ENCODE measurements around the gene POLR3K. TPM values are rescaled to one million over a fixed set of nuclear protein-coding genes. Genes with fewer than 3 reads are reported as not detected.

The POLR3K gene
- total RNA-seq, 1 experiment from 2014 or later = 22.7 TPM

DNA sequence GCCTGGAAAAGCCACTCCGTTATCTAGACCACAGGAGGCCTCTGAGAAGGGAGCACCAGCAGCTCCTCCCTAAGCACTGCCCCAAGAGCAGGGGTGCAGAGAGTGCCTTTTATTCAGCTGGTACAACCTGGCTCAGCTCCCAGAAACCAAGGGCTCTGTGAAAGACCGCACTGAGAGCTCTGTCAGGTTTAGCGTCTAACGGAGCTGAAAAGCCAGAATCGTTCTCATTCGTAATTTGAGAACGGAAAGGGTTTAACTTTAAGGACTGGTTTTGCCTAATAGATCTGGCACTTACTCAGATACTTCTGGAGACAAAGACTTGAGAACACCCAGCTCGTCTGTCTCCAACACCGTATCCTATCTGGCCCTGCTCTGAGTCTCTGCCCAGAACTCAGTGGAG lies 38.1 kb upstream of the POLR3K start:
- ChIA-PET POLR2A (no interaction called here), CTCF (no interaction called here), RAD21 (ENCODE audit: low non-redundant PET in 1 of 2, low total read pairs in 2 of 2, uncharacterized antibody in 2 of 2, unreplicated experiment in 2 of 2) (no interaction called here)
- BruUV-seq (replicated peaks) = no TSS peak
- Histone ChIP-seq H3K4me1 (ENCODE audit: control insufficient read depth in 1 of 2, insufficient read depth in 2 of 2, low read length in 2 of 2) (no peaks in the 10 kb centered on the region), H3K36me3 (ENCODE audit: control insufficient read depth in 1 of 2, insufficient read depth in 2 of 2, low read length in 2 of 2) (no peaks in the 10 kb centered on the region), H3K27me3 (ENCODE audit: insufficient read depth, low read length) (no peaks in the 10 kb centered on the region), H2AFZ (ENCODE audit: low read depth, low read length, poor library complexity, severe bottlenecking) (no peak overlapping the region), H3K27ac (ENCODE audit: low read depth, low read length) (no peak overlapping the region), H3K9me2 (ENCODE audit: insufficient read depth) (no peaks in the 10 kb centered on the region), H4K20me1 (ENCODE audit: insufficient read depth) (no peaks in the 10 kb centered on the region), H3K4me2 (ENCODE audit: low read length) (no peak overlapping the region), H3K79me2 (ENCODE audit: insufficient read depth, low read length) (no peaks in the 10 kb centered on the region), H3K9ac (ENCODE audit: low read length) (no peak overlapping the region), H3K9me3 (ENCODE audit: control insufficient read depth in 1 of 2, insufficient read depth in 1 of 2, low read depth in 1 of 2, low read length in 2 of 2) (no peaks in the 10 kb centered on the region), H3K4me3 (replicated peaks in 1 of 2; ENCODE audit: low read depth in 1 of 2, low read length in 2 of 2) (no peak overlapping the region)
- DNase-seq (ENCODE audit: low read depth, low spot score) = no peak
- TF ChIP-seq POLR2AphosphoS5 (IDR thresholded peaks at IDR 0.05; ENCODE audit: low read depth, low read length) (no peak), SRF (IDR thresholded peaks at IDR 0.05; ENCODE audit: low read depth) (no peak), SP1 (IDR thresholded peaks at IDR 0.05; ENCODE audit: low read depth) (no peak), TCF7L2 (IDR thresholded peaks at IDR 0.05; ENCODE audit: borderline replicate concordance, extremely low read depth, insufficient read depth, insufficient read length) (no peak), CBX3 (IDR thresholded peaks at IDR 0.05; ENCODE audit: low read depth) (no peak), ZFX (IDR thresholded peaks at IDR 0.05) (no peak), POLR2A (IDR thresholded peaks at IDR 0.05; ENCODE audit: borderline replicate concordance, extremely low read depth, insufficient read depth, insufficient read length) (no peak)
- no peak for ATAC-seq
- intact Hi-C loops (cut with micrococcal nuclease) = no loop called here

DNA sequence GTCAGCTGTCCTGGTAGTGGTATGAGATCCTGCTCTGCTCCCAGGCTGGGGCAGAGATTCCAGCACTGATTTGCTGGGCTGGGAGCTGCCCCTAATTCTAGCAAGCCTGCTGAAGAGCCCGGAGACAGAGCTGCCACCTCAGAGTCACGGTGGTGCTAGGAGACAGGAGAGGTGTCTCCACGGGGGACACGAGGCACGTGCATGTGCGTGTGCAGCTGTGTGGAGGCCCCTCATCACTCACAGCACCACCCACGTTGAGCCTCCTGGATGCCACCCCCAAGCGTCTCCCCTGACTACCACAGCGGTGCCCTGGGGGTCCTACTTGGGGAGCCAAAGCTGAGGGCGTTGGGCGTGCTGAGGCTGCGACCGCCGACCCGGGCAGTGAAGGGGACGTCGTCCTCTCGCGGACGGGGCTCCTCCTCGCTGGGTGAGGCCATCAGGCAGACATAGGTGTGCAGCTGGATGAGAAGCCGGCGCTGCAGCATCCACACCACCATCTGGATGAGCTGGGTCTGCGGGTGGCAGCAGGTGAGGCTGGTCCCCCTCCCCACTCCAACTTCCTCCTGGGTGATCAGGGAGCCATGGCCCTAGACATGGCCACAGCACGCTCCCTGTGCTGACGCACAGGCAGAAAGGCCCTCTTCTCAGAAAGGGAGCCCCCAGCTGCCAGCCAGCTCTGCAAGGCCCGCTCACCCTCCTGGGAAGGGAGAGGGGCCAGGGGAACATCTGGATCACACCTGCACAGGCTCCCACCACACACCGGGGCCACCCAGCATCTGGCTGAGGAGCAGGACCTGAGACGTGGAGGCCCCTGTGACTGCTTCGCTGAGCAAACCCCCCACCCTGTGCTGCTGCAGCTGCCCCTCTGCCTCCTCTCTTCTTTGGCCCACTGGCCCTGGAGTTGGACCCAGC lies 36.2 kb upstream of the POLR3K start:
- ATAC-seq (no peak), DNase-seq (ENCODE audit: low read depth, low spot score) (no peak)
- Histone ChIP-seq H3K27me3 (ENCODE audit: insufficient read depth, low read length) (no peaks in the 10 kb centered on the region), H3K79me2 (ENCODE audit: insufficient read depth, low read length) (no peaks in the 10 kb centered on the region), H3K9me2 (ENCODE audit: insufficient read depth) (no peaks in the 10 kb centered on the region), H3K36me3 (ENCODE audit: control insufficient read depth in 1 of 2, insufficient read depth in 2 of 2, low read length in 2 of 2) (no peaks in the 10 kb centered on the region), H3K4me2 (ENCODE audit: low read length) (no peak overlapping the region), H2AFZ (ENCODE audit: low read depth, low read length, poor library complexity, severe bottlenecking) (no peak overlapping the region), H3K27ac (ENCODE audit: low read depth, low read length) (no peak overlapping the region), H3K4me1 (ENCODE audit: control insufficient read depth in 1 of 2, insufficient read depth in 2 of 2, low read length in 2 of 2) (no peaks in the 10 kb centered on the region), H3K4me3 (replicated peaks in 1 of 2; ENCODE audit: low read depth in 1 of 2, low read length in 2 of 2) (no peak overlapping the region), H3K9me3 (ENCODE audit: control insufficient read depth in 1 of 2, insufficient read depth in 1 of 2, low read depth in 1 of 2, low read length in 2 of 2) (no peaks in the 10 kb centered on the region), H3K9ac (ENCODE audit: low read length) (no peak overlapping the region), H4K20me1 (ENCODE audit: insufficient read depth) (no peaks in the 10 kb centered on the region)
- intact Hi-C loops (cut with micrococcal nuclease) = no loop called here
- no peak for TF ChIP-seq FOSL1 (IDR thresholded peaks at IDR 0.05; ENCODE audit: low read depth)
- CTCF ChIA-PET = no interaction called here
- BruUV-seq (replicated peaks) = no TSS peak
- RAD21 ChIA-PET (ENCODE audit: low non-redundant PET in 1 of 2, low total read pairs in 2 of 2, uncharacterized antibody in 2 of 2, unreplicated experiment in 2 of 2) = no interaction called here
- POLR2A ChIA-PET = no interaction called here
